Upper lobe of right lung (tissue), 1 donor: ENCODE data around the gene CPA3. TPM values are rescaled to one million over a fixed set of nuclear protein-coding genes. Genes with fewer than 3 reads are reported as not detected.

Source experiments
- ATAC-seq: fragments of 200-7000 bp; cut with Tn5 transposase; one replicate; pipeline ENCODE4 v1.9.1; 2020; ENCODE audit warnings: mild to moderate bottlenecking, moderate library complexity
- DNase-seq: peaks from one replicate; pipeline ENCODE4 v3.0.0-alpha.2; 2020
- H3K27ac ChIP-seq: fragments of 200-600 bp; one replicate; pipeline ENCODE4 v1.8.0; 2022
- H3K27me3 ChIP-seq: fragments of 200-600 bp; one replicate; pipeline ENCODE4 v1.8.0; 2022; ENCODE audit warnings: mild to moderate bottlenecking
- H3K36me3 ChIP-seq: fragments of 200-600 bp; one replicate; pipeline ENCODE4 v1.8.0; 2022
- H3K4me1 ChIP-seq: fragments of 200-600 bp; one replicate; pipeline ENCODE4 v1.8.0; 2022
- H3K4me3 ChIP-seq: fragments of 200-600 bp; one replicate; pipeline ENCODE4 v1.8.0; 2022; ENCODE audit warnings: mild to moderate bottlenecking
- H3K9me3 ChIP-seq: fragments of 200-600 bp; one replicate; pipeline ENCODE4 v1.8.0; 2022
- intact Hi-C: fragments of 100-400 bp; cut with DNase I; formaldehyde crosslinking; loops from one replicate; pipeline ENCODE4 v1.11.0; 2022
- total RNA-seq: library from RNA; stranded (reverse); fragmentation: NEBNext Ultra II Directional; extraction: Animal tissue kit (Norgen Biotek cat#: 25700); gene quantifications from one replicate; pipeline ENCODE4 v1.2.1, GENCODE V29; 2021
- TF ChIP-seq, protein P1 (sequence below): fragments of 200-600 bp; IDR thresholded peaks from one replicate; pipeline ENCODE4 v1.8.0; 2022; ENCODE audit warnings: antibody characterized with exemption
- donor health status: DM: no; HTN: yes; CAD: no; lungs with severe emphysema.

The CPA3 gene
- total RNA-seq, 1 donor from 2014 or later, result 53.1 TPM

DNA sequence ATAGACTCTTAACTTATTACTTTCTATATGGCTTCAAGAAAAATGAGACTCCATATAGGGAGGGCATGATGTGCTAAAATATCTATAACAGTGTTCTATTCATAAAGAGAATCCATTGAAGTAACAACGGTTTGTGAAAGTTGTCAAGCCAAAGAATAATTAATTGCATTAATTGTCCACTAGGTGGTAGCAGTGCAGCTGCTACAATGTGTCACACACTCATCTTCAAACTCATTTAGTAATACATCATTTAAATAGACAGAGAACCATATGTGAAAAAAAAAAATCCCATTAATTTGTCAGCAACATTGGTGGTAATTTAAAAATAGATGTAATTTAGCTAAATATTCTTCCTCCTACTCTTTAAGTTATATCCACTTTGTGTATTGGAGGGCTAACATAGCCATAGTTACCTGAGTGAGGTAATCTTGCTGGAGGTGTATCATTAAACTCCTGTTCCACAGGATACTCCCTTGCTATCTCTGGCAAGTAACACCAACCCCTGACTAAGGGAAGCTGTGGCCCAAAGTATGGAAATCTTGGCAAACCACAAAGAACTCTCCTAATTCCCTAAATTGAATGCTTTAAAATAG is 3.7 kb upstream of the CPA3 start:
- H3K9me3 ChIP-seq, result no peaks in the 10 kb centered on the region
- intact Hi-C loops, result loop anchor here (5.0 kb wide), 1 partner anchor 86 kb away; no protein-coding TSS in a partner anchor
- no peak overlapping the region for H3K27ac ChIP-seq
- TF ChIP-seq, protein P1, sequence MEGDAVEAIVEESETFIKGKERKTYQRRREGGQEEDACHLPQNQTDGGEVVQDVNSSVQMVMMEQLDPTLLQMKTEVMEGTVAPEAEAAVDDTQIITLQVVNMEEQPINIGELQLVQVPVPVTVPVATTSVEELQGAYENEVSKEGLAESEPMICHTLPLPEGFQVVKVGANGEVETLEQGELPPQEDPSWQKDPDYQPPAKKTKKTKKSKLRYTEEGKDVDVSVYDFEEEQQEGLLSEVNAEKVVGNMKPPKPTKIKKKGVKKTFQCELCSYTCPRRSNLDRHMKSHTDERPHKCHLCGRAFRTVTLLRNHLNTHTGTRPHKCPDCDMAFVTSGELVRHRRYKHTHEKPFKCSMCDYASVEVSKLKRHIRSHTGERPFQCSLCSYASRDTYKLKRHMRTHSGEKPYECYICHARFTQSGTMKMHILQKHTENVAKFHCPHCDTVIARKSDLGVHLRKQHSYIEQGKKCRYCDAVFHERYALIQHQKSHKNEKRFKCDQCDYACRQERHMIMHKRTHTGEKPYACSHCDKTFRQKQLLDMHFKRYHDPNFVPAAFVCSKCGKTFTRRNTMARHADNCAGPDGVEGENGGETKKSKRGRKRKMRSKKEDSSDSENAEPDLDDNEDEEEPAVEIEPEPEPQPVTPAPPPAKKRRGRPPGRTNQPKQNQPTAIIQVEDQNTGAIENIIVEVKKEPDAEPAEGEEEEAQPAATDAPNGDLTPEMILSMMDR, result peak; percentile 80
- no peaks in the 10 kb centered on the region for H3K36me3 ChIP-seq
- DNase-seq (no peak), ATAC-seq (peak; percentile 62)
- no peaks in the 10 kb centered on the region for H3K27me3 ChIP-seq
- H3K4me3 ChIP-seq, result no peak overlapping the region
- no peaks in the 10 kb centered on the region for H3K4me1 ChIP-seq

DNA sequence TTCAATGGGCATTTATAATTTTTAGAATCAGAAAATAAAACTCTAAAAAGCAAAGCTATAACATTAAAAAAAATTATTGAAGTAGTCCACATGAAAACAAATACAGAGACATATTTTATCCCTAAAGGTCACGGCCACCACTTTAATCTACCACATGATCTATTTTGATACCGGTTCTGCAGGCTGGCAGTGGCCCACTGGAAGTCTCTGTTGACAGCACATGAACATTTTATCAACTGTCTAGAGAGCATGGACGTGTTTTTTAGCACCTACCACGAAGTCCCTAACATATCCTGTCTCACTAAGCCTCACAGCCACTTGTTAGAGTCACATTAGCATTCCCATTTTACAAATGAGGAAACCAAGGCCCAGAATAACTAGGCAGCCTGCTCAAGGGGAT is 1.8 kb upstream of the CPA3 start:
- no peak for DNase-seq
- no peaks in the 10 kb centered on the region for H3K27me3 ChIP-seq
- no peaks in the 10 kb centered on the region for H3K9me3 ChIP-seq
- no peak for ATAC-seq
- intact Hi-C loops, result loop anchor here (5.0 kb wide), 1 partner anchor 84 kb away; no protein-coding TSS in a partner anchor
- no peaks in the 10 kb centered on the region for H3K4me1 ChIP-seq
- H3K36me3 ChIP-seq, result no peaks in the 10 kb centered on the region
- TF ChIP-seq, protein P1, result no peak
- H3K27ac ChIP-seq, result no peak overlapping the region
- H3K4me3 ChIP-seq, result no peak overlapping the region

DNA sequence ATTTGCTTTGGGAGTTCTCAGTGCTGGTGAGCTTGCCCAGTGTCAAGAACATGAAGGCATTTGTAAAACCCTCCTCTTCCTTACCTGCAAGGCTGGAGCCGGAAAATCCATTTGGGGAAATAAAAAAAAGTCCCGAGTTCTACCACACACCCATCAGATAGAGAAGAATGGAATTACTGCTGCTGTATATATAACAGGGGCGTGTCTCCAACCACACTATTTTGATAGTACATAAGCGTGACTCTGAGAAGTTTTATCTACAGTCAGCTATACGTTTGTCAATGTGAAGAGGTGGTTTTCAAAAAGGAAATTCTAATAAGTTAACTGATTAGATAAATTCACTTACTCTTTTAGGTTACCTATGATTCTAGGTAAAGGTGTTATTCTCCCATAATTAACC is 1.3 kb upstream of the CPA3 start:
- H3K27ac ChIP-seq, result no peak overlapping the region
- intact Hi-C loops, result loop anchor here (5.0 kb wide), 1 partner anchor 83 kb away; no protein-coding TSS in a partner anchor
- no peaks in the 10 kb centered on the region for H3K9me3 ChIP-seq
- DNase-seq (no peak), ATAC-seq (no peak)
- TF ChIP-seq, protein P1, result no peak
- no peaks in the 10 kb centered on the region for H3K4me1 ChIP-seq
- no peak overlapping the region for H3K4me3 ChIP-seq
- no peaks in the 10 kb centered on the region for H3K36me3 ChIP-seq
- no peaks in the 10 kb centered on the region for H3K27me3 ChIP-seq

DNA sequence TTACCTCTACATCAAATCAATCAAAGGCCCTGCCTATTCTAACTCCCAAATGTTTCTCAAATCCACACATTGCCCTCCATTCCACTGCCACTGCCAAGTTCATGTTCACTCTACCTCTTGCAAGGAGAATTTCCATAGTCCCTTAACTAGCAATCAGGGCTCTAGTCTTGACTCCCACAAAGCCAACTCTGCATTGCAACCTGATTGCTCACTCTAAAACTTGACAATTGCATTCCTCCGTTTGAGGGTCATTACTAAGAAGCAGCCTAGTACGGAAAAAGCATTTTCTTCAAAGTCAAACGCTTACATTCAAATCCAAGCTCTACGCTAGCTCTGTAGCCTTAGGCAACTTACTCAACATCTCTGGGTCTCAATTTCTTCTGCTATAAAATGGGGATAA is 1.2 kb downstream of the CPA3 start:
- Histone ChIP-seq H3K9me3 (no peaks in the 10 kb centered on the region), H3K27me3 (no peaks in the 10 kb centered on the region), H3K27ac (no peak overlapping the region), H3K36me3 (no peaks in the 10 kb centered on the region), H3K4me3 (no peak overlapping the region), H3K4me1 (no peaks in the 10 kb centered on the region)
- no peak for DNase-seq
- intact Hi-C loops, result no loop called here
- TF ChIP-seq, protein P1, result no peak
- no peak for ATAC-seq

DNA sequence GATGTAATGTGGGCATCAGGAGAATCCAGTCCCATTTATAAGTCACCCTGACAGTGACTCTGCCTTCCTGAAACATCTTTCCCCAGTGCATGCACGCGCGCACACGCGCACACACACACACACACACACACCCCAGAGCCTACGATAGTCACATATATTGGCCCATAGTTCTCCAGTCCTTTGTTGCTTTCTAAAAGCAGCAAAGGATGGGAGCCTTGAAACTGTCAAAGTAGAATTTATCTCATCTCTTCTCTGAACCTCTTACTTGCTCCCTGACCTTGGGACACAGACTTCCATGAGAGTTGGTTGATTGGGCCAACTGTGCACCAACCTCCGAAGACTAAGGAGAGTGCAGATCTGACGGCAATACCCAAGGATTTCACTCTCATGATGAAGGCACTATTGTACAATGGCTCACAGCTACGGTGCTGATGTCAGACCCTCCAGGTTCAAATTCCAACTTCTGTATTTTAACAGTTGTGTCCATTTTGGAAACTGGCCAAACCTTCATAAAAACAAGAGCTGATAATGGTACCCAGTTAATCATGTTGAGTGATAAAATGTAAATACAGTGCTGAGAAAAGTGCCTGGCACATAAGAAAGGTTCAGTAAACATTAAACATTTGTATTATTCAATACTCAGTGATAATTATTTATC is 8.3 kb downstream of the CPA3 start:
- ATAC-seq, result no peak

More for the DNA sequence above, 8.3 kb downstream of the CPA3 start:
- Histone ChIP-seq H3K4me1 (no peaks in the 10 kb centered on the region), H3K27ac (no peak overlapping the region), H3K9me3 (no peaks in the 10 kb centered on the region), H3K36me3 (no peaks in the 10 kb centered on the region), H3K27me3 (no peaks in the 10 kb centered on the region), H3K4me3 (no peak overlapping the region)
- TF ChIP-seq, protein P1, result no peak
- intact Hi-C loops, result no loop called here
- no peak for DNase-seq
